Fibroblast of villous mesenchyme (primary cell): ENCODE measurements around the gene BRPF3. TPM values are rescaled to one million over a fixed set of nuclear protein-coding genes. Genes with fewer than 3 reads are reported as not detected.

ENCODE experiments used
- DNase-seq: peaks from one replicate; pipeline ENCODE4 v3.0.0-alpha.2; 2010; ENCODE audit warnings: low read depth
- H3K4me3 ChIP-seq: 2 replicates; pipeline ENCODE4 v1.5.1; 2011; ENCODE audit warnings: low read depth, mild to moderate bottlenecking, low read length
- CTCF ChIP-seq: IDR thresholded peaks from 2 replicates; pipeline ENCODE4 v1.5.1; 2012; ENCODE audit warnings: low read depth, mild to moderate bottlenecking, low read length; ENCODE audit not compliant: insufficient read depth
- total RNA-seq: library from RNA; depleted of rRNA; stranded (reverse); fragments of >200 nt; gene quantifications from 2 replicates; pipeline ENCODE4 v1.2.3, GENCODE V29; 2012

BRPF3 gene
- total RNA-seq, result 19.3 and 22.5 TPM in 2 replicates

- peak; percentile 72 for DNase-seq
- peak within 1 kb of the TSS; percentile 83 for H3K4me3 ChIP-seq
- peak; percentile 38 for TF ChIP-seq CTCF
Measured at GRCh38 chr6:36196113-36196879, at the start of gene BRPF3. TSS of gene BRPF3 (plus strand) at chr6:36196744. CDS start at chr6:36200323, 3,579 bp downstream.

GRCh38 chr6:36147294-36147693 is 49.2 kb upstream of the BRPF3 start:
- no peak for DNase-seq
- no peak overlapping the region for H3K4me3 ChIP-seq
- TF ChIP-seq CTCF, result no peak

- H3K4me3 ChIP-seq, result no peak overlapping the region
- TF ChIP-seq CTCF, result no peak
- no peak for DNase-seq
Measured at GRCh38 chr6:36149476-36149875, 47.1 kb upstream of the BRPF3 start.

- no peak for TF ChIP-seq CTCF
- H3K4me3 ChIP-seq, result no peak overlapping the region
- peak; percentile 18 for DNase-seq
Measured at GRCh38 chr6:36150283-36150682, 46.3 kb upstream of the BRPF3 start.

- H3K4me3 ChIP-seq, result no peak overlapping the region
- TF ChIP-seq CTCF, result no peak
Measured at GRCh38 chr6:36154286-36154685, 42.3 kb upstream of the BRPF3 start.

GRCh38 chr6:36155662-36156061 is 40.9 kb upstream of the BRPF3 start:
- no peak for DNase-seq
- H3K4me3 ChIP-seq, result no peak overlapping the region
- TF ChIP-seq CTCF, result no peak

More at GRCh38 chr6:36154286-36154685, 42.3 kb upstream of the BRPF3 start:
- DNase-seq, result no peak
